IPS-20b (cell line): ENCODE results near the gene TTLL5.
A peak's percentile ranks its signal among the peaks of the same experiment; 100 is the strongest.
"Not testable (repeated sequence)": the region's sequence is repeated elsewhere in the genome, so short reads cannot be mapped to it uniquely, and the experiment has no call there.

Experiments used
- H3K27ac ChIP-seq: one replicate; pipeline ENCODE4 v1.5.1; 2013; ENCODE audit warnings: low read length
- H3K27me3 ChIP-seq: 2 replicates; pipeline ENCODE4 v1.6.1; 2013; ENCODE audit warnings: mild to moderate bottlenecking, low read length, inconsistent platforms; ENCODE audit not compliant: insufficient read depth
- H3K36me3 ChIP-seq: 2 replicates; pipeline ENCODE4 v1.6.1; 2013; ENCODE audit warnings: low read depth, mild to moderate bottlenecking, inconsistent platforms, low read length, moderate library complexity; ENCODE audit not compliant: insufficient read depth
- H3K4me1 ChIP-seq: 2 replicates; pipeline ENCODE4 v1.6.1; 2013; ENCODE audit warnings: mild to moderate bottlenecking, control low read depth, inconsistent platforms, low read length, moderate library complexity; ENCODE audit not compliant: insufficient read depth
- H3K4me3 ChIP-seq: 2 replicates; pipeline ENCODE4 v1.5.1; 2013; ENCODE audit warnings: mild to moderate bottlenecking, low read length, inconsistent platforms
- H3K9ac ChIP-seq: 2 replicates; pipeline ENCODE4 v1.6.1; 2013; ENCODE audit warnings: low read depth, mild to moderate bottlenecking, inconsistent platforms, low read length, moderate library complexity
- H3K9me3 ChIP-seq: 2 replicates; pipeline ENCODE4 v1.6.1; 2013; ENCODE audit warnings: mild to moderate bottlenecking, low read depth, low read length, inconsistent platforms; ENCODE audit not compliant: insufficient read depth

The TTLL5 gene

DNA sequence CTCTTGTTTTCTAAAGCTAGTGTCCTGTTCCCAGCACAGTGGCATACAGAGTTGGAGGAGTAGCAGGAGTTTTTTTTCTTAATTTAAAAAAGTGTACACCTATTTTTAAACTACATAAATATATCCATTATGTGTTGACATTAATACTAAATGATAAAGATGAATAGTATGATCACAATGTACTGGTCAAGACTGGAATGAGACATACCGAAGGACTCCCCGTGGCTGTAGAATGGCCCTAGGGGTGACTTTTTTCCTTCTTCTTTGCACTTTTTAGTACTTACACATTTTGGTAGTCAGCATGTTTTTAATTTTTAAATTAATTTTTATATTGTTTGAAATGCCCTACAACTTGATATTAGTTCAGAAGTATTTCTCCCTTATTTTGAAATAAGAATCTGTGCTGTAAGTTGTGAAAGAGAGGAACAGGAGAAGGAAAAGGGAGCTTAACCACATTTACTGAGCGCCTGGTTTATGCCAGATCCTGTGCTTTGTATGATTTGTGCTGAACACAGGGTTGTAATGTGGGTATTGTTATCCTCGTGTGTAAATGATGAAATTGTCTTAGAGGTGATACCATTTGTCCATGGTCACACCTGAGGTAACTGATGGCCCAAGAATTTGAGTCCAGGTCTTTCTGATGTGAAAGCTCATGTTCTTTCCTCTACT lies 184.2 kb downstream of the TTLL5 start:
- no peaks in the 10 kb centered on the region for H3K36me3 ChIP-seq

DNA sequence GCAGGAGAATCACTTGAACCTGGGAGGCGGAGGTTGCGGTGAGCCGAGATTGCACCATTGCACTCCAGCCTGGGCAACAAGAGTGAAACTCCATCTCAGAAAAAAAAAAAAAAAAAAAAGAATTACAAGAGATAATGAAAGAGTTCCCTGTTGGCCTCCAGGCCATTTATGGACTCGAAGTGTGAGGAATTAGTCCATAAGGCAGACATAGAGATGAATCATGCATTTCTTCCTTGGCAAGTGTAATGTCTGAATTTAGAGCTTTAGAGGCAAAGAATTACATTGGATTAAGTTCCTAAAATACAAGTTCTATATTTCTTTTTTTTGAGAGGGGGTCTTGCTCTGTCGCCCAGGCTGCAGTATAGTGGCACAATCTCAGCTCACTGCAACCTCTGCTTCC lies 185.6 kb downstream of the TTLL5 start:
- not testable (repeated sequence) for H3K4me1 ChIP-seq, H3K9ac ChIP-seq, H3K27me3 ChIP-seq, H3K4me3 ChIP-seq, H3K9me3 ChIP-seq, H3K27ac ChIP-seq, H3K36me3 ChIP-seq

More for the DNA sequence above, 184.2 kb downstream of the TTLL5 start:
- H3K27ac ChIP-seq = no peak overlapping the region
- H3K4me1 ChIP-seq = peaks cover 10% of the 10 kb centered on the region; the same call in 1 of the 2 replicates
- H3K4me3 ChIP-seq = no peak overlapping the region
- H3K9ac ChIP-seq = no peak overlapping the region
- no peaks in the 10 kb centered on the region for H3K9me3 ChIP-seq
- no peaks in the 10 kb centered on the region for H3K27me3 ChIP-seq

GRCh38 chr14:75847584-75847983 lies 186.5 kb downstream of the TTLL5 start:
- Histone ChIP-seq H3K9ac (no peak overlapping the region), H3K9me3 (no peaks in the 10 kb centered on the region), H3K4me3 (no peak overlapping the region), H3K4me1 (peaks cover 6% of the 10 kb centered on the region; the same call in 1 of the 2 replicates), H3K27me3 (no peaks in the 10 kb centered on the region), H3K36me3 (no peaks in the 10 kb centered on the region), H3K27ac (no peak overlapping the region)

- Histone ChIP-seq H3K4me1 (peaks cover 6% of the 10 kb centered on the region; the same call in 1 of the 2 replicates), H3K27ac (no peak overlapping the region), H3K36me3 (no peaks in the 10 kb centered on the region), H3K27me3 (no peaks in the 10 kb centered on the region), H3K9ac (no peak overlapping the region), H3K9me3 (no peaks in the 10 kb centered on the region), H3K4me3 (no peak overlapping the region)
Measured at GRCh38 chr14:75848167-75848913, 187.3 kb downstream of the TTLL5 start.

DNA sequence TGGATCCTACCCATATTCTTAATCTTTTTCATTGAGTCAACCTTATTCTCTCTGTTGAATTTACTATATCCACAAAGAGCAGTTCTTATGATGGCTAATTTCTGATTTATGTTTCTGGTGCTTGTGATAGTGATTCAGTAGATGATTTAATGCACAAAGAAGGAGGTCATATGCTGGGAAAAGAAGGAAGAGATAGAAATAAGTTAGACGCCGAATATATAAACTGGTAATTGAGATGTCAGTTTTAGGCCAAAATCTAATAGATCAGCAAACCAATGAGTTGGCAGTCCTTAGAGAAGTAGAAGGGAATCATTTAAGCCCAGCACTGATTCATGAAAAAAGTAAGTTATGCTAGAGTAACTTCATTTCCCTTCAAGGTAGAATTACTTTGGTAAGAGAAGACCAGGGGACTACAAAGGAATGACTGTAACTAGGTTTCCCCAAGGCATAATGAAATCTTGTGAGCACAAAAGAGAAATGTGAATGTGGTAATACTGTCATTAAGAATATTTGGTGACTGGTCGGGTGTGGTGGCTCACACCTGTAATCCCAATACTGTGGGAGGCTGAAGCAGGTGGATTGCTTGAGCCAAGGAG lies 188.4 kb downstream of the TTLL5 start:
- H3K4me1 ChIP-seq = peaks cover 6% of the 10 kb centered on the region; the same call in 1 of the 2 replicates
- H3K27me3 ChIP-seq = no peaks in the 10 kb centered on the region
- no peak overlapping the region for H3K4me3 ChIP-seq
- no peak overlapping the region for H3K9ac ChIP-seq
- H3K36me3 ChIP-seq = no peaks in the 10 kb centered on the region
- H3K27ac ChIP-seq = no peak overlapping the region
- H3K9me3 ChIP-seq = no peaks in the 10 kb centered on the region

DNA sequence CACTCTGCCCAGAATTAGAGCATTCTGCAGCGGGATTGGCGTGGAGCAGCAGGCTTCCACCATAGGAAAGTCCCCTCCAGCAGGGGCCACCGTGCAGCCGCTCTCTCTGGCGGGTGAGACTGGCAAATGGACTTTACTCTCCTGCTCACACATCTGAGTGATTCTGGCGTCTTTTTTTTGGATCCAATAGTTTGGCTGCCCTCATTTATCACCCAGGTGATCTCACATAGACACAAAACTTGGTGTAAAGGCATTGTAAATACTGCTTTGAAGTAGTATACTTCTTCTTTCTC lies 190.5 kb downstream of the TTLL5 start:
- Histone ChIP-seq H3K4me3 (no peak overlapping the region), H3K4me1 (peaks cover 3% of the 10 kb centered on the region; the same call in 1 of the 2 replicates), H3K36me3 (no peaks in the 10 kb centered on the region), H3K9me3 (no peaks in the 10 kb centered on the region), H3K27me3 (no peaks in the 10 kb centered on the region), H3K27ac (no peak overlapping the region), H3K9ac (no peak overlapping the region)

DNA sequence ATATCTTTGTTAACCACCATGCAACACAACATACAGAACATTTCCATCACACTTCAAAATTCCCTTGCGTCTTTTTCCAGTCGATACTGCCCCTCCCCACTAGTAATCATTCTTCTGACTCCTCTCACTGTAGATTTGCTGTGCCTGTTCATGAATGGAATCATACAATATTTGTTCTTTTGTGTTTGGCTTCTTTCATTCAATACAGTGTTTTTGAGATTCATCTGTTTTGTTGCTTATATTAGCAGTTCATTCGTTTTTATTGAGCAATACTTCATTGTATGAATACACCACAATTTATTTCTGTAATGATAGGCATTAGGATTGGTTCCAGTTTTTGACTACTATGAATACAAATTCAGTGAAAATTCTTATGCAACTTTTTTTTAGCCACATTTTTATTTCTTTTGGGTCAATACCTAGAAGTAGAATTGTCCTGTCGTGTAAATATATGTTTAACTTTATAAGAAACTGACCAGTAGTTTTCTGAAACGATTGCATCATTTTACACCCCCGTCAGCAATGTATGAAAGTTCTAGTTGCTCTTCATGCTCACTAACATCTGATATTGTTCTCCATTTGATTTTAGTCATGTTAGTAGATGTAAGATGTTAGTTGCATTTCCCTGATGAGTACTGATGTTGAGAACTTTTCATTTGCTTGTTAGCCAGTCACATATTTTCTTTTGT lies 193.2 kb downstream of the TTLL5 start:
- H3K9ac ChIP-seq = no peak overlapping the region
- no peaks in the 10 kb centered on the region for H3K9me3 ChIP-seq
- H3K4me1 ChIP-seq = peaks cover 3% of the 10 kb centered on the region; the same call in 1 of the 2 replicates
- H3K36me3 ChIP-seq = no peaks in the 10 kb centered on the region
- H3K27me3 ChIP-seq = peaks cover 6% of the 10 kb centered on the region; the same call in 1 of the 2 replicates
- H3K27ac ChIP-seq = no peak overlapping the region
- no peak overlapping the region for H3K4me3 ChIP-seq

DNA sequence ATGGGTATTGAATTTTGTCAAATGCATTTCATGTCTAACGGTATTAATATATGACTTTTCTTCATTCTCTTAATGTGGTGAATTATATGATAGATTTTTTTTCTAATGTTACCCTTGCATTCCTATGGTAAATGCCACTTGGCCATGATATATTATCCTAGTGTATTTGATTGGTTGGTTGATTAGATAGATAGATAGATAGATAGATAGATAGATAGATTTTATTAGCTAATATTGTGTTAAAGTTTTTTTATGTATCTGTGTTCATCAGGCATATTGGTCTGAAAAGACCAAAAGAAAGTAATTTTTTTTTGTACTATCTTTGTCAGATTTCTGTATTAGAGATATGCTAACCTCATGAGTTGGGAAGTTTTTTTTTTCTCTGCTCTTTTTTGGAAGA lies 196.2 kb downstream of the TTLL5 start:
- H3K9me3 ChIP-seq = no peaks in the 10 kb centered on the region
- H3K4me1 ChIP-seq = peaks cover 20% of the 10 kb centered on the region
- no peak overlapping the region for H3K27ac ChIP-seq
- peaks cover 34% of the 10 kb centered on the region for H3K27me3 ChIP-seq
- H3K36me3 ChIP-seq = no peaks in the 10 kb centered on the region
- H3K4me3 ChIP-seq = no peak overlapping the region
- H3K9ac ChIP-seq = no peak overlapping the region

- no peaks in the 10 kb centered on the region for H3K9me3 ChIP-seq
- peaks cover 46% of the 10 kb centered on the region for H3K27me3 ChIP-seq
- H3K4me1 ChIP-seq = peaks cover 20% of the 10 kb centered on the region
- no peak overlapping the region for H3K9ac ChIP-seq
- H3K4me3 ChIP-seq = no peak overlapping the region
- no peaks in the 10 kb centered on the region for H3K36me3 ChIP-seq
- no peak overlapping the region for H3K27ac ChIP-seq
Measured at GRCh38 chr14:75858362-75858761, 197.3 kb downstream of the TTLL5 start.

DNA sequence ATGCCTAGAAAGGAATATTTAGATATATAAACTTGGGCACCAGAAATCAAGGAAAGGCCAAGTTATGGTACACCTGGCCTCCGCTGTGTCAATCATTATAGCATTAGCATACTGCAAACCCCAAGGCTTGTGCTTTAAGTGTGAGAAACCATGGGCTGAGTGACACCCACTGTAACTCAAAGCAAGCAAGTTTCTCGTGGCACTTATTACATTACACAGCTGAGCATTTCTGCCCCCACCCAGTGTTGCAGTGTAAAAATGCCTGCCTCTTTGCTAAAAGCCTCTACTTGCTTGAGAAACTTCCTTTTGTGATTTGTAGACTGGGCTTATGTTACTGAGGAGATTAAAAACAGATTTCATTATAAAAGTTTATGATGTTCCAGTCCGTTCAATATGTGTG lies 198.7 kb downstream of the TTLL5 start:
- no peaks in the 10 kb centered on the region for H3K36me3 ChIP-seq
- H3K4me3 ChIP-seq = no peak overlapping the region
- H3K4me1 ChIP-seq = peaks cover 20% of the 10 kb centered on the region
- no peak overlapping the region for H3K9ac ChIP-seq
- peaks cover 48% of the 10 kb centered on the region for H3K27me3 ChIP-seq
- H3K9me3 ChIP-seq = no peaks in the 10 kb centered on the region
- no peak overlapping the region for H3K27ac ChIP-seq

DNA sequence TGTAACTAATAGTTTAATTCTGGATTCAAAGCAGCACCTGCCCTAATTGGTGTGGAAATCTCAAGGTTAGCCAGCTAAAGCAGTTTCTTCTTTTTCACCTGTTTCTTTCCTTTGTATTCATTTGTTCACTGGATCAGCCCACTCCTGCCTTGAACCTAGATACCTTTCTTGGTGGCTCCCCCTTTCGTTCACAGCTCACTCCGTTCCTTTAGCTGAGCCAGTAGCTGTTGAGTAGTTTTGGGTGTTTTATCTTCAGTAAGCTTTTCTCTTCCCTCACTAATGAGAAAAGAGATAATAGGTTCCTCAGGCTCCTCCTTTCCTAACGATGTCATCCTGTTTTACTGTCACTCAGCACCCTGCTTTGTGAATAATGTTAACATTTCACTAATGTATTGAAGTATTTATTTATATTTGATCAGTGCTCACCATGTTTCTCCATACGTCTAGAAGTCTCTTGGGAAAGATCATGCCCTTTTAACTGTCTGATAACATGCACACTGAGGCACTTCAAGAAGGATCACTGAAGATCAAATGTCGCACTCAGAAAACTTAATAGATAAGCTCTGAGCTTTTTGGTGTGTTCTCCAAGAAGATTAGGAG lies 199.6 kb downstream of the TTLL5 start:
- H3K9ac ChIP-seq = no peak overlapping the region
- H3K27ac ChIP-seq = no peak overlapping the region
- no peaks in the 10 kb centered on the region for H3K36me3 ChIP-seq
- H3K9me3 ChIP-seq = no peaks in the 10 kb centered on the region
- peaks cover 48% of the 10 kb centered on the region for H3K27me3 ChIP-seq
- H3K4me3 ChIP-seq = peak overlapping the region; percentile 43
- H3K4me1 ChIP-seq = peaks cover 17% of the 10 kb centered on the region
